HepG2 (cell line): ENCODE data around the gene ELL. TPM values are rescaled to one million over a fixed set of nuclear protein-coding genes. Genes with fewer than 3 reads are reported as not detected.

ENCODE experiments used
- ARID2 ChIP-seq: sonication (generic); formaldehyde crosslinking; IDR thresholded peaks from 2 replicates; pipeline ENCODE4 v1.8.1; 2022; ENCODE audit warnings: mild to moderate bottlenecking, missing genetic modification reagents, borderline replicate concordance
- EP300 ChIP-seq, 3 experiments: sonication (generic) in 1 of 3; formaldehyde crosslinking in 1 of 3; IDR thresholded peaks; 2 replicates each; pipeline versions ENCODE4 v1.5.1 to v1.6.1; 2011 to 2020; ENCODE audit warnings: low read depth in 2 of 3, low read length in 2 of 3, borderline replicate concordance in 1 of 3, improper control_type of control experiment in 1 of 3, mild to moderate bottlenecking in 1 of 3, missing genetic modification reagents in 1 of 3, moderate library complexity in 1 of 3
- MED1 ChIP-seq: sonication (generic); formaldehyde crosslinking; IDR thresholded peaks from 2 replicates; pipeline ENCODE4 v1.4.0; 2020; ENCODE audit warnings: missing genetic modification reagents
- NFYC ChIP-seq: IDR thresholded peaks from 2 replicates; pipeline ENCODE4 v1.6.1; 2016; ENCODE audit warnings: missing genetic modification reagents, missing compliant biosample characterization
- PHB2 ChIP-seq: fragments of 450-650 bp; IDR thresholded peaks from 2 replicates; pipeline ENCODE4 v1.6.1; 2018; ENCODE audit not compliant: partially characterized antibody
- POLR2A ChIP-seq, 2 experiments: IDR thresholded peaks; 2 replicates each; pipeline ENCODE4 v1.6.1; 2011; ENCODE audit warnings: low read depth in 2 of 2, low read length in 2 of 2, mild to moderate bottlenecking in 1 of 2, moderate library complexity in 1 of 2; ENCODE audit not compliant: insufficient read depth in 1 of 2
- RFX5 ChIP-seq: IDR thresholded peaks from 2 replicates; pipeline ENCODE4 v1.6.1; 2011; ENCODE audit warnings: low read depth, low read length, improper control_type of control experiment
- SMAD3 ChIP-seq: sonication (generic); formaldehyde crosslinking; IDR thresholded peaks from 2 replicates; pipeline ENCODE4 v1.4.0; 2020; ENCODE audit warnings: missing genetic modification reagents
- THRA ChIP-seq: sonication (generic); formaldehyde crosslinking; IDR thresholded peaks from 2 replicates; pipeline ENCODE4 v1.4.0; 2020; ENCODE audit warnings: missing genetic modification reagents, borderline replicate concordance
- TP53 ChIP-seq: sonication (generic); formaldehyde crosslinking; conservative IDR thresholded peaks from 2 replicates; pipeline ENCODE4 v1.4.0; 2020; ENCODE audit warnings: missing genetic modification reagents
- ZFP36L1 ChIP-seq: sonication (generic); formaldehyde crosslinking; IDR thresholded peaks from 2 replicates; pipeline ENCODE4 v1.8.0; 2022; ENCODE audit warnings: mild to moderate bottlenecking, missing genetic modification reagents, moderate library complexity
- ZNF670 ChIP-seq: sonication (generic); formaldehyde crosslinking; IDR thresholded peaks from 2 replicates; pipeline ENCODE4 v1.8.0; 2022; ENCODE audit warnings: mild to moderate bottlenecking, missing genetic modification reagents, borderline replicate concordance
- ZNF781 ChIP-seq: sonication (generic); formaldehyde crosslinking; IDR thresholded peaks from 2 replicates; pipeline ENCODE4 v1.5.1; 2020; ENCODE audit warnings: borderline replicate concordance, mild to moderate bottlenecking, missing genetic modification reagents; ENCODE audit errors: not compliant biosample characterization
- polyA plus RNA-seq, 8 experiments: library from polyadenylated mRNA; depleted of rRNA in 3 of 8; stranded (reverse) in 7 of 8; unstranded in 1 of 8; fragments of >200 nt; fragmentation: Illumina TruSeq in 4 of 8; extraction: Trizol in 4 of 8; gene quantifications; 2 replicates each; pipeline versions ENCODE4 v1.2.1 to v1.2.3, GENCODE V29; 2011 to 2016; ENCODE audit warnings: low read depth in 4 of 8, missing spikeins in 1 of 8, mixed read lengths in 1 of 8; ENCODE audit not compliant: insufficient read depth in 1 of 8
- total RNA-seq, 5 experiments: library from RNA; depleted of rRNA; stranded (reverse); fragments of >200 nt; fragmentation: Illumina TruSeq; extraction: Trizol; gene quantifications; 2 replicates each; pipeline ENCODE4 v1.2.3, GENCODE V29; 2016; ENCODE audit warnings: low read depth in 1 of 5
- TF ChIP-seq, protein P1 (sequence below), 2 experiments: fragments of 450-650 bp in 1 of 2; sonication (generic) in 1 of 2; formaldehyde crosslinking in 1 of 2; IDR thresholded peaks; 2 replicates each; pipeline versions ENCODE4 v1.6.1 to v1.8.0; 2016 to 2022; ENCODE audit warnings: antibody characterized with exemption in 1 of 2, mild to moderate bottlenecking in 1 of 2, missing genetic modification reagents in 1 of 2
- TF ChIP-seq, protein P2 (sequence below): IDR thresholded peaks from 2 replicates; pipeline ENCODE4 v1.6.1; 2018; ENCODE audit warnings: missing genetic modification reagents, mild to moderate bottlenecking, missing compliant biosample characterization

Gene ELL
- total and polyA plus RNA-seq, 2 of the 13 experiments (the other 11 are each of a cell fraction or from before 2014, with no cell fraction given): 3.7 to 5.4 TPM

DNA sequence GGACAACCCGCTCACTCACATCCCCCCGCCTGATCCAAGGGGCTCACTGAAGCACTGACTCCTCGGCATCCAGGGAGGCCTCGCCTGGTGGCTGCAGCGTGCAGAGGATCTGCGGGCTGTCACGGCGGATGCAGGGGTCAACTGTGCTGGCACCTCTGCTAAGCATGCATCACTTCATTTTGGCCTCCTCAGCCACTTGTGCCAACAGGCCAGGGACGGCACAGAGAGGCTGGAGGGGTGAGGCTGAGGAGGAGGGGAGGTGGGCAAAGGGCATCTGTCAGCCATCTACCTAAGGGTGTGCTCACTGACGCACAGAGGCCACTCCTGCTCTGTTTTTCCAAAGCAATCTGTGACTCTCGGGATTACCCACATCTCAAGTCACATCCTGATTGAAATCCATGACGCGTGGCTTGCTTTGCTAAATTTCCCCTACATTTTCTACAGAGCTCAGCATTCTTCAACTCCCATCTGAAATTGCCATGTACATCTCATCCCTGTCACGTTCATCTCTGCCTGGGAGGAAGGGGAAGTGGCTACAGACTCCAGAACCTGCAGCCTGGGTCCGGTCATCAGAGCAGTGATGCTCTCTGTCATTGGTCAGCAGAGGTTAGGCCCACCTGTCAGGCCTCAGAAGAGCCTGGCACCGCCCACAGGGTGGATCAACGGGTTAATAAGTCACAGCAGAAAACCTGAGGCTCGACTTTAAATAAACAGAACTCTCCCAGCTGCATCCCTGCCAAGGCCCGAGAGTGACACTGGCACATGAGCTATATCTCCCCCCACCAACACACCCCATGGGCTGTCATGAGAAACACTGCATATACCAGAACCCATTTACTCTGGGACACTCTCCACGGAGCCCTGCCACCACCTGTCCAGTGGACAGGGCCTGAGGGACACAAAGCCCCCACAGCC lies 17.6 kb downstream of the ELL start (continued):
- TF ChIP-seq, protein P1, sequence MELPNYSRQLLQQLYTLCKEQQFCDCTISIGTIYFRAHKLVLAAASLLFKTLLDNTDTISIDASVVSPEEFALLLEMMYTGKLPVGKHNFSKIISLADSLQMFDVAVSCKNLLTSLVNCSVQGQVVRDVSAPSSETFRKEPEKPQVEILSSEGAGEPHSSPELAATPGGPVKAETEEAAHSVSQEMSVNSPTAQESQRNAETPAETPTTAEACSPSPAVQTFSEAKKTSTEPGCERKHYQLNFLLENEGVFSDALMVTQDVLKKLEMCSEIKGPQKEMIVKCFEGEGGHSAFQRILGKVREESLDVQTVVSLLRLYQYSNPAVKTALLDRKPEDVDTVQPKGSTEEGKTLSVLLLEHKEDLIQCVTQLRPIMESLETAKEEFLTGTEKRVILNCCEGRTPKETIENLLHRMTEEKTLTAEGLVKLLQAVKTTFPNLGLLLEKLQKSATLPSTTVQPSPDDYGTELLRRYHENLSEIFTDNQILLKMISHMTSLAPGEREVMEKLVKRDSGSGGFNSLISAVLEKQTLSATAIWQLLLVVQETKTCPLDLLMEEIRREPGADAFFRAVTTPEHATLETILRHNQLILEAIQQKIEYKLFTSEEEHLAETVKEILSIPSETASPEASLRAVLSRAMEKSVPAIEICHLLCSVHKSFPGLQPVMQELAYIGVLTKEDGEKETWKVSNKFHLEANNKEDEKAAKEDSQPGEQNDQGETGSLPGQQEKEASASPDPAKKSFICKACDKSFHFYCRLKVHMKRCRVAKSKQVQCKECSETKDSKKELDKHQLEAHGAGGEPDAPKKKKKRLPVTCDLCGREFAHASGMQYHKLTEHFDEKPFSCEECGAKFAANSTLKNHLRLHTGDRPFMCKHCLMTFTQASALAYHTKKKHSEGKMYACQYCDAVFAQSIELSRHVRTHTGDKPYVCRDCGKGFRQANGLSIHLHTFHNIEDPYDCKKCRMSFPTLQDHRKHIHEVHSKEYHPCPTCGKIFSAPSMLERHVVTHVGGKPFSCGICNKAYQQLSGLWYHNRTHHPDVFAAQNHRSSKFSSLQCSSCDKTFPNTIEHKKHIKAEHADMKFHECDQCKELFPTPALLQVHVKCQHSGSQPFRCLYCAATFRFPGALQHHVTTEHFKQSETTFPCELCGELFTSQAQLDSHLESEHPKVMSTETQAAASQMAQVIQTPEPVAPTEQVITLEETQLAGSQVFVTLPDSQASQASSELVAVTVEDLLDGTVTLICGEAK (IDR thresholded peaks at IDR 0.05): no peak
- TF ChIP-seq, protein P1 (CRISPR knock-in tag; IDR thresholded peaks at IDR 0.05): no peak
- TF ChIP-seq NFYC (CRISPR knock-in tag) (peak; percentile 78), MED1 (peak; percentile 52; the same call in 1 of the 2 replicates), SMAD3 (no peak), ZFP36L1 (no peak), RFX5 (no peak; the same call in 1 of the 2 replicates), TP53 (CRISPR knock-in tag) (no peak), ZNF670 (no peak), THRA (no peak), ZNF781 (CRISPR knock-in tag) (no peak), EP300 (IDR thresholded peaks at IDR 0.05; ENCODE audit: low read depth in 2 of 2, low read length in 2 of 2) (peak in 1 of 2 experiments; percentile 9; a peak in 1 of 4 replicates), EP300 (CRISPR knock-in tag; IDR thresholded peaks at IDR 0.05; ENCODE audit: borderline replicate concordance) (no peak), PHB2 (no peak), POLR2A (IDR thresholded peaks at IDR 0.05; ENCODE audit: insufficient read depth in 1 of 2, low read depth in 2 of 2, low read length in 2 of 2) (peak in 1 of 2 experiments; percentile 74; a peak in 2 of 4 replicates), ARID2 (CRISPR knock-in tag) (no peak)
- TF ChIP-seq, protein P2, sequence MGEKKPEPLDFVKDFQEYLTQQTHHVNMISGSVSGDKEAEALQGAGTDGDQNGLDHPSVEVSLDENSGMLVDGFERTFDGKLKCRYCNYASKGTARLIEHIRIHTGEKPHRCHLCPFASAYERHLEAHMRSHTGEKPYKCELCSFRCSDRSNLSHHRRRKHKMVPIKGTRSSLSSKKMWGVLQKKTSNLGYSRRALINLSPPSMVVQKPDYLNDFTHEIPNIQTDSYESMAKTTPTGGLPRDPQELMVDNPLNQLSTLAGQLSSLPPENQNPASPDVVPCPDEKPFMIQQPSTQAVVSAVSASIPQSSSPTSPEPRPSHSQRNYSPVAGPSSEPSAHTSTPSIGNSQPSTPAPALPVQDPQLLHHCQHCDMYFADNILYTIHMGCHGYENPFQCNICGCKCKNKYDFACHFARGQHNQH (CRISPR knock-in tag): no peak; the same call in 1 of the 2 replicates
